HG02678 (cell line): ENCODE results near the gene TRMT6.

Experiments
- ATAC-seq: cut with Tn5 transposase; IDR thresholded peaks from one replicate; pipeline ENCODE4 v1.9.1; 2021; ENCODE audit warnings: mild to moderate bottlenecking, moderate library complexity; ENCODE audit not compliant: unreplicated experiment

The TRMT6 gene

DNA sequence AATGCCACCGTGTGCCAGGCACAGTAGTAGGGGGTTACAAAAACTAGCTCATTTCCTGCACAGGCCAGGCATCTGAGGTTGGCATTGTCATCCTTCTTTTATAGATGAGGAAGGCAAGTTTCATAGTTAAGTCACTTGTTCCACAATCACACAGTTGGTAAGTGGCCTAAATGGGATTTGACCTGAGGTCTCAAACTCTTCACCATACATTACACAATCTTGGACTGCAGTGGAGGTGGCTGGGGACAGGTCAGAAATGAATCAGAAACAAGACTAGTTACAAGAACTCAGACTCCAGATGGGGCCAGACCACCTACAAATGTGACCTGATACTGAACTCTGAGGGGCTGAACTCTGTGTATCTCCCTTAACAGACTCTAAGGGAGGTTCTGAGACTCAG is 49.4 kb downstream of the TRMT6 start:
- ATAC-seq: no peak

- ATAC-seq: no peak
These were observed 50.9 kb downstream of the TRMT6 start for GRCh38 chr20:5899444-5899843.

GRCh38 chr20:5895626-5896025 is 54.7 kb downstream of the TRMT6 start:
- ATAC-seq: no peak

DNA sequence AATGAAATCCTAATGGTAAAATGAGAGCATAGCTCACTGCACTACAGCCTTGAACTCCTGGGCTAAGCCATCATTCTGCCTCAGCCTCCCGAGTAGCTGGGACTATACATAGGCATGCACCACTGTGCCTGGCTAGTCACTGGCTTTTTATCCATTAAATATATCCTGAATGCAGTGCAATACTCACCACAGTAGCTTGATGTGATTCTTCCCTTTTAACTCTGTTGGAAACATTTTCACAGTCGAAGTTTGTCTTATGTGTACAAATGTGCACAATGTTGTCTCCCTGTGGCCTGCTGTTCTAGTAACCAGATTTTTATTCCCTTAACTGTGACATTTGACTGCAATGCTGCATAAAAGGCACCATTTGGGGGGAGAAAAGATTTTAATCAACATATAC is 56.7 kb downstream of the TRMT6 start:
- no peak for ATAC-seq

DNA sequence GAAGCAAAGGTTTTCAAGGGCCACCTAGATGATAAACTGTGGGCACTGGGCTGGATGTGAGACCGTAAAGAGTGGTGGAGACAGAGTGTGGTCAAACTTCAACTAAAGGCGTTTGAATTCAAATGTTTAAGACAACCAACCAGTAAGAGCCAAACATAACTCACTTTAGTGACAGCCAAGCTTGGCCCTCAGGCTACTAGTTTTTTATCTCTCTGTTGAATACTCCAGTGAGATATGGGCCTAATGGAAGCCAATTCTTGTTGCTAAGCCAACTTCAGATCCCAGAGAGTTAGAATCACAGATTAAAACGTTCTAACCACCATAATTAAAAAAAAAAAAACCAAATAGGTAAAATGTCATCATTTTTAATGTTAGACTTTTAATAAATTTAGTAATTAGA is 57.3 kb downstream of the TRMT6 start:
- ATAC-seq: no peak

DNA sequence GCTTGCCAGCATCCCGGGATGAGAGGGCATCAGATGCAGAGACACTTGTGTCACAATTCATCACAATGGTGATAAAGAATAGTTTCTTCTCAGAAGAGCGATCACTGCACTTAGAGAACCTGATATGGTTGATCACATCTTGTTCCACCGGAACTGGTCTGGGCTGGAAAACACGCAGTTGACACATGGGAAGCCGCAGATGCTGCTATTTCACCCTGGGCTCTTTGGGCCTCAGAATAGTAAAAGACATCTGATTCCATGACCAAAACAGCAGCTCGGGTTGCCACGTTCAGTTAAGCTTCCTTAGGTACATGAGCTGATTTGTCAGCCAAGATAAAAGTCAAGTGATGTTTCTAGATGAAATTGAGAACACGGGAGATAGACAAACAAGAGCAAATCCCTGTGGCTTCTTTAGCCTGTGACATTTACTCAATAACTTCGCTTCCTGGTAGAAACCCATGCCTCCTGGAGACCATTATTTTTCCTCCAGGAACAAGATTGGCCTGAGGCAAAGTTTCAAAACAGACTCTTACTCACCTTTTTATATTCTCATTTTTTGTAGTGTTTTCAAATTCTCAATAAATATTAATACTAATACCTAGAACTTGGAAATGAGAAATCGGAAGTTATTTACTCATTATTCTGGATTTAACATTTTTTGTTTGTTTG is 59.4 kb downstream of the TRMT6 start:
- ATAC-seq: no peak

GRCh38 chr20:5888041-5888440 is 62.3 kb downstream of the TRMT6 start:
- no peak for ATAC-seq

DNA sequence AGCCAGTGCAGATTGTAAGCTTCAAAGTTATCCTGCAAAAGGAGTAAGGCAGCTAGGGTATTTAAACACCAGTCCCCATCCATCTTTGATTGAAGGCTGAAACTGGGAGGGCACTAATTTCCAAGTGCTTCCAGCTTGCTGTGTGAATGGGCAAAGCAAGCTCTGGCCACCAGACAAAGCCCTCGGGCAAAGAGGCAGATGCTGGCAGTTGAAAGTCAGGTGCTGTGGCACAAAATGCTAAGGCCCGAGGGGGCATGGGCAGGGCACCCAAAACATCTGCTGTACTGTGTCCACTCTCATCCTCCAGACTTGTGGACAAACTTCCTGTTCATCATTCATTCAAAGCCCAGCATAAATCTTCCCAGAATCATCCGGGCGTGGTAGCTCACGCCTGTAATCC is 62.9 kb downstream of the TRMT6 start:
- no peak for ATAC-seq
